Measurements from ENCODE around the gene ZER1.

ZER1 gene

GRCh38 chr9:128735373-128735772 lies 36.4 kb downstream of the ZER1 start:
- DNase-seq (ENCODE audit: low read depth), result no peak

GRCh38 chr9:128733256-128733655 lies 38.5 kb downstream of the ZER1 start:
- no peak for DNase-seq (ENCODE audit: low read depth)

GRCh38 chr9:128732576-128732975 lies 39.2 kb downstream of the ZER1 start:
- DNase-seq (ENCODE audit: low read depth), result no peak

GRCh38 chr9:128731691-128732090 lies 40.0 kb downstream of the ZER1 start:
- DNase-seq (ENCODE audit: low read depth), result no peak

GRCh38 chr9:128731093-128731492 lies 40.6 kb downstream of the ZER1 start:
- no peak for DNase-seq (ENCODE audit: low read depth)

- DNase-seq (ENCODE audit: low read depth), result no peak
Measured at GRCh38 chr9:128729766-128730517, 41.8 kb downstream of the ZER1 start.

- DNase-seq (ENCODE audit: low read depth), result no peak
Measured at GRCh38 chr9:128729302-128729701, 42.4 kb downstream of the ZER1 start.

- no peak for DNase-seq (ENCODE audit: low read depth)
Measured at GRCh38 chr9:128728298-128728697, 43.4 kb downstream of the ZER1 start.

GRCh38 chr9:128727640-128728248 lies 44.0 kb downstream of the ZER1 start:
- no peak for DNase-seq (ENCODE audit: low read depth)

GRCh38 chr9:128724744-128725211 lies 46.9 kb downstream of the ZER1 start:
- no peak for DNase-seq (ENCODE audit: low read depth)

- peak; percentile 97 for DNase-seq (ENCODE audit: low read depth)
Measured at GRCh38 chr9:128723866-128724743, 47.6 kb downstream of the ZER1 start, which contains the start of gene ZDHHC12. TSS of gene ZDHHC12 (minus strand) at chr9:128724127. CDS start at chr9:128724093, 34 bp downstream.

- no peak for DNase-seq (ENCODE audit: low read depth)
Measured at GRCh38 chr9:128723352-128723865, 48.3 kb downstream of the ZER1 start.

- DNase-seq (ENCODE audit: low read depth), result no peak
Measured at GRCh38 chr9:128722380-128723351, 49.1 kb downstream of the ZER1 start.

- DNase-seq (ENCODE audit: low read depth), result no peak
Measured at GRCh38 chr9:128721487-128722010, 50.2 kb downstream of the ZER1 start.

GRCh38 chr9:128720841-128721486 lies 50.8 kb downstream of the ZER1 start:
- DNase-seq (ENCODE audit: low read depth), result no peak

GRCh38 chr9:128719919-128720605 lies 51.7 kb downstream of the ZER1 start:
- no peak for DNase-seq (ENCODE audit: low read depth)

- no peak for DNase-seq (ENCODE audit: low read depth)
Measured at GRCh38 chr9:128718475-128718874, 53.3 kb downstream of the ZER1 start.

- no peak for DNase-seq (ENCODE audit: low read depth)
Measured at GRCh38 chr9:128718047-128718446, 53.7 kb downstream of the ZER1 start.

- no peak for DNase-seq (ENCODE audit: low read depth)
Measured at GRCh38 chr9:128716581-128717254, 55.0 kb downstream of the ZER1 start.

All from stimulated activated CD8-positive, alpha-beta memory T cell treated with anti-CD3 and anti-CD28 coated beads, Interleukin-15, amount 100 ng/mL, for 1 hour (primary cell).